Endothelial cell of umbilical vein (primary cell): ENCODE data around the gene UGT1A5.

Experiments used
- POLR2AphosphoS5 ChIP-seq: IDR thresholded peaks from 2 replicates; pipeline ENCODE4 v1.6.1; 2012; ENCODE audit warnings: low read depth, mild to moderate bottlenecking, control low read depth, low read length, moderate library complexity; ENCODE audit not compliant: insufficient read depth
- TF ChIP-seq, protein P1 (sequence below), 2 donors: IDR thresholded peaks; 1 replicate in 1 of 2; 2 replicates in 1 of 2; pipeline ENCODE4 v1.5.1; 2011; ENCODE audit warnings: low read length in 2 of 2, mild to moderate bottlenecking in 2 of 2, moderate library complexity in 2 of 2, control low read depth in 1 of 2, inconsistent platforms in 1 of 2, low read depth in 1 of 2; ENCODE audit not compliant: insufficient read depth in 1 of 2; ENCODE audit errors: extremely low read depth in 1 of 2
- TF ChIP-seq, protein P2 (sequence below): IDR thresholded peaks from 2 replicates; pipeline ENCODE4 v1.6.1; 2011; ENCODE audit not compliant: insufficient read depth, insufficient read length

DNA sequence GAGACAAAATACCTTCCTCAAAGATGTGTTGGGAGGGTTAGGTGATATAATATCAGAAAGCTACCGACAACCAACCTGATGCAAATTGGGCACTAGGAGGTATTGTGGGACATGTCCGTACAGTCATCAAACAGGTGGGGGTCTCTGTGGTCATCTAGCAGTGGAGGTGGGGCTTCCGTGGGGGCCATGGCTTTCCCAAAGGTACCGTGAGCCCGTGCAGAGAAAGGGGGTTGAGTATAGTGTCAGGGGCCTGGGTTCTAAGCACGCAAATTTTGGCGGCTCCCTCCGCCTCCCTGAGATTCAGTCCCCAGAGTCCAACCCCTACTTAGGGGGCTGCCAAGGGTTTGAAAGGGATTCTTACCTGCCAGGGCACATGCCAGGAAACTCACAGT is 109.0 kb downstream of the UGT1A5 start:
- TF ChIP-seq, protein P1, sequence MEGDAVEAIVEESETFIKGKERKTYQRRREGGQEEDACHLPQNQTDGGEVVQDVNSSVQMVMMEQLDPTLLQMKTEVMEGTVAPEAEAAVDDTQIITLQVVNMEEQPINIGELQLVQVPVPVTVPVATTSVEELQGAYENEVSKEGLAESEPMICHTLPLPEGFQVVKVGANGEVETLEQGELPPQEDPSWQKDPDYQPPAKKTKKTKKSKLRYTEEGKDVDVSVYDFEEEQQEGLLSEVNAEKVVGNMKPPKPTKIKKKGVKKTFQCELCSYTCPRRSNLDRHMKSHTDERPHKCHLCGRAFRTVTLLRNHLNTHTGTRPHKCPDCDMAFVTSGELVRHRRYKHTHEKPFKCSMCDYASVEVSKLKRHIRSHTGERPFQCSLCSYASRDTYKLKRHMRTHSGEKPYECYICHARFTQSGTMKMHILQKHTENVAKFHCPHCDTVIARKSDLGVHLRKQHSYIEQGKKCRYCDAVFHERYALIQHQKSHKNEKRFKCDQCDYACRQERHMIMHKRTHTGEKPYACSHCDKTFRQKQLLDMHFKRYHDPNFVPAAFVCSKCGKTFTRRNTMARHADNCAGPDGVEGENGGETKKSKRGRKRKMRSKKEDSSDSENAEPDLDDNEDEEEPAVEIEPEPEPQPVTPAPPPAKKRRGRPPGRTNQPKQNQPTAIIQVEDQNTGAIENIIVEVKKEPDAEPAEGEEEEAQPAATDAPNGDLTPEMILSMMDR (IDR thresholded peaks at IDR 0.05; ENCODE audit: extremely low read depth in 1 of 2, insufficient read depth in 1 of 2, low read depth in 1 of 2, low read length in 2 of 2): no peak
- TF ChIP-seq, protein P2, sequence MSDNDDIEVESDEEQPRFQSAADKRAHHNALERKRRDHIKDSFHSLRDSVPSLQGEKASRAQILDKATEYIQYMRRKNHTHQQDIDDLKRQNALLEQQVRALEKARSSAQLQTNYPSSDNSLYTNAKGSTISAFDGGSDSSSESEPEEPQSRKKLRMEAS: no peak
- no peak for TF ChIP-seq POLR2AphosphoS5
